Retinal pigment epithelial cell (primary cell): ENCODE data around the gene KCTD14.

Experiments used
- DNase-seq: peaks from one replicate; pipeline ENCODE4 v3.0.0-alpha.2; 2010; ENCODE audit warnings: low read depth
- H3K4me3 ChIP-seq: 2 replicates; pipeline ENCODE4 v1.5.1; 2011; ENCODE audit warnings: mild to moderate bottlenecking, low read length, control low read depth, moderate library complexity
- CTCF ChIP-seq: conservative IDR thresholded peaks from 2 replicates; pipeline ENCODE4 v1.5.1; 2011; ENCODE audit warnings: low read depth, low read length, control low read depth, inconsistent platforms

KCTD14 gene

GRCh38 chr11:78038697-78039313 lies 15.7 kb upstream of the KCTD14 start:
- DNase-seq, result no peak
- no peak overlapping the region for H3K4me3 ChIP-seq
- no peak for TF ChIP-seq CTCF

- DNase-seq, result no peak
- no peak for TF ChIP-seq CTCF
- no peak overlapping the region for H3K4me3 ChIP-seq
Observed at GRCh38 chr11:78037825-78038620, 14.9 kb upstream of the KCTD14 start.

GRCh38 chr11:78037056-78037455 lies 14.0 kb upstream of the KCTD14 start:
- H3K4me3 ChIP-seq, result no peak overlapping the region
- no peak for TF ChIP-seq CTCF
- no peak for DNase-seq

GRCh38 chr11:78036313-78036712 lies 13.2 kb upstream of the KCTD14 start:
- DNase-seq, result no peak
- TF ChIP-seq CTCF, result no peak
- H3K4me3 ChIP-seq, result no peak overlapping the region

GRCh38 chr11:78034623-78035022 lies 11.5 kb upstream of the KCTD14 start:
- no peak for DNase-seq
- TF ChIP-seq CTCF, result no peak

GRCh38 chr11:78033040-78033439 lies 10.0 kb upstream of the KCTD14 start:
- DNase-seq, result no peak
- H3K4me3 ChIP-seq, result no peak overlapping the region
- TF ChIP-seq CTCF, result no peak

More at GRCh38 chr11:78034623-78035022, 11.5 kb upstream of the KCTD14 start:
- no peak overlapping the region for H3K4me3 ChIP-seq

- DNase-seq, result no peak
Observed at GRCh38 chr11:78032090-78032489, 9.0 kb upstream of the KCTD14 start.

More at GRCh38 chr11:78032090-78032489, 9.0 kb upstream of the KCTD14 start:
- no peak overlapping the region for H3K4me3 ChIP-seq
- TF ChIP-seq CTCF, result no peak
